PFSK-1 (cell line): ENCODE results near the gene NKX2-3.

Experiments used
- POLR2AphosphoS5 ChIP-seq: IDR thresholded peaks from 2 replicates; pipeline ENCODE4 v1.6.1; 2012; ENCODE audit warnings: low read depth, mild to moderate bottlenecking, control low read depth, low read length, moderate library complexity
- SIN3A ChIP-seq: IDR thresholded peaks from 2 replicates; pipeline ENCODE4 v1.6.1; 2012; ENCODE audit warnings: mild to moderate bottlenecking, low read length, moderate library complexity, borderline replicate concordance; ENCODE audit not compliant: insufficient read depth
- TAF1 ChIP-seq: IDR thresholded peaks from 2 replicates; pipeline ENCODE4 v1.6.1; 2012; ENCODE audit warnings: low read length, control low read depth, borderline replicate concordance; ENCODE audit not compliant: insufficient read depth
- TF ChIP-seq, protein P1 (sequence below), 2 experiments: IDR thresholded peaks; 2 replicates each; pipeline versions ENCODE4 v1.6.1 to v1.8.0; 2011 to 2012; ENCODE audit warnings: low read depth in 2 of 2, low read length in 2 of 2, control low read depth in 1 of 2, inconsistent platforms in 1 of 2, mild to moderate bottlenecking in 1 of 2, moderate library complexity in 1 of 2; ENCODE audit not compliant: insufficient read depth in 1 of 2

DNA sequence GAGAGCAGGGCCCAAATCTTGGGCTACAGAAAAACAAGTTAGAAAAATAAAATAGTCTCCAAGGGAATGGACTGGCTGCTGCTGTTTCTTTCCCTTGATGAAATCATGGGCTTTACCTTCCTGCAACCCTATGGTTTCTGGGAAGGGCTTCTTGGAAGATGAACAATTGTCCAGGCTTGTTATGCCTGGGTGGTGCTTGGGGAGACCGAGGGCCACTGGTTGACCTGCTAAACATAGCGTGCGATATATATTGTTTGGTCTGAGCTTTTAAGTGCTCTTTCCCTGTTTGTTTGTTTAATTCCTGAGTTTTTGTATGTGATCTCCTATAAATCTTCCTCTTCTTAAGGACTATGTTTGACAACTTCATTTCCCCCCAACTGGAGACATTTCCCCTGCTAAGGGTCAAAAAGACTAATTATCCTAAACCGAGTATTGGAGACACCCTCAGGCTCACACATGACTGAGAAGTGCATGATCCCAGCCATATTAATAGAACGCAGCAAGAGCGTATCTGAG lies 49.6 kb downstream of the NKX2-3 start:
- TF ChIP-seq, protein P1, sequence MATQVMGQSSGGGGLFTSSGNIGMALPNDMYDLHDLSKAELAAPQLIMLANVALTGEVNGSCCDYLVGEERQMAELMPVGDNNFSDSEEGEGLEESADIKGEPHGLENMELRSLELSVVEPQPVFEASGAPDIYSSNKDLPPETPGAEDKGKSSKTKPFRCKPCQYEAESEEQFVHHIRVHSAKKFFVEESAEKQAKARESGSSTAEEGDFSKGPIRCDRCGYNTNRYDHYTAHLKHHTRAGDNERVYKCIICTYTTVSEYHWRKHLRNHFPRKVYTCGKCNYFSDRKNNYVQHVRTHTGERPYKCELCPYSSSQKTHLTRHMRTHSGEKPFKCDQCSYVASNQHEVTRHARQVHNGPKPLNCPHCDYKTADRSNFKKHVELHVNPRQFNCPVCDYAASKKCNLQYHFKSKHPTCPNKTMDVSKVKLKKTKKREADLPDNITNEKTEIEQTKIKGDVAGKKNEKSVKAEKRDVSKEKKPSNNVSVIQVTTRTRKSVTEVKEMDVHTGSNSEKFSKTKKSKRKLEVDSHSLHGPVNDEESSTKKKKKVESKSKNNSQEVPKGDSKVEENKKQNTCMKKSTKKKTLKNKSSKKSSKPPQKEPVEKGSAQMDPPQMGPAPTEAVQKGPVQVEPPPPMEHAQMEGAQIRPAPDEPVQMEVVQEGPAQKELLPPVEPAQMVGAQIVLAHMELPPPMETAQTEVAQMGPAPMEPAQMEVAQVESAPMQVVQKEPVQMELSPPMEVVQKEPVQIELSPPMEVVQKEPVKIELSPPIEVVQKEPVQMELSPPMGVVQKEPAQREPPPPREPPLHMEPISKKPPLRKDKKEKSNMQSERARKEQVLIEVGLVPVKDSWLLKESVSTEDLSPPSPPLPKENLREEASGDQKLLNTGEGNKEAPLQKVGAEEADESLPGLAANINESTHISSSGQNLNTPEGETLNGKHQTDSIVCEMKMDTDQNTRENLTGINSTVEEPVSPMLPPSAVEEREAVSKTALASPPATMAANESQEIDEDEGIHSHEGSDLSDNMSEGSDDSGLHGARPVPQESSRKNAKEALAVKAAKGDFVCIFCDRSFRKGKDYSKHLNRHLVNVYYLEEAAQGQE (IDR thresholded peaks at IDR 0.05; ENCODE audit: insufficient read depth in 1 of 2, low read depth in 2 of 2, low read length in 2 of 2) = no peak
- TF ChIP-seq TAF1 (no peak), POLR2AphosphoS5 (no peak), SIN3A (no peak)
